WTC11 (cell line): ENCODE data around the gene WDR1. TPM values are rescaled to one million over a fixed set of nuclear protein-coding genes. Genes with fewer than 3 reads are reported as not detected.

Experiments used
- ATAC-seq: fragments of 200-7000 bp; cut with Tn5 transposase; 2 replicates; pipeline ENCODE4 v1.10.0; 2021; ENCODE audit warnings: mild to moderate bottlenecking, moderate library complexity
- CTCF ChIA-PET: fragments of 300-600 bp; sonication (Branson Sonifier 250); formaldehyde crosslinking; loops from one replicate; lab custom pipeline; 2021; ENCODE audit warnings: antibody characterized with exemption; lab: Charles Lee
- POLR2A ChIA-PET: fragments of 350-600 bp; sonication (Branson Sonifier 250); formaldehyde crosslinking; loops from one replicate; lab custom pipeline; 2021; ENCODE audit warnings: antibody characterized with exemption; lab: Charles Lee
- DNase-seq: peaks from one replicate; pipeline ENCODE4 v3.0.0; 2021; ENCODE audit warnings: low spot score
- H3K27ac Mint-ChIP-seq: 2 replicates; pipeline ENCODE4 v1.8.0; 2021; ENCODE audit warnings: mixed read lengths
- H3K27me3 Mint-ChIP-seq: 2 replicates; pipeline ENCODE4 v1.8.0; 2021; ENCODE audit warnings: low read depth, mild to moderate bottlenecking, moderate library complexity, mixed read lengths
- H3K36me3 Mint-ChIP-seq: 2 replicates; pipeline ENCODE4 v1.8.0; 2021; ENCODE audit warnings: mixed read lengths
- H3K4me1 Mint-ChIP-seq: 2 replicates; pipeline ENCODE4 v1.8.0; 2022; ENCODE audit warnings: mixed read lengths
- H3K4me3 Mint-ChIP-seq: 2 replicates; pipeline ENCODE4 v1.8.0; 2021; ENCODE audit warnings: mild to moderate bottlenecking, moderate library complexity, mixed read lengths
- H3K9me3 Mint-ChIP-seq: 2 replicates; pipeline ENCODE4 v1.8.0; 2021; ENCODE audit warnings: mixed read lengths
- EMX1 ChIP-seq: fragments of 250-450 bp; sonication (Bioruptor Pico); IDR thresholded peaks from 2 replicates; pipeline ENCODE4 v1.8.0; 2021; ENCODE audit warnings: mild to moderate bottlenecking
- ETV6 ChIP-seq: sonication (generic); formaldehyde crosslinking; IDR thresholded peaks from 2 replicates; pipeline ENCODE4 v1.8.1; 2022; ENCODE audit warnings: mild to moderate bottlenecking, missing genetic modification reagents
- GRHL2 ChIP-seq: fragments of 250-450 bp; sonication (Bioruptor Pico); IDR thresholded peaks from 2 replicates; pipeline ENCODE4 v1.8.0; 2022; ENCODE audit warnings: mild to moderate bottlenecking, moderate library complexity; ENCODE audit not compliant: insufficient replicate concordance, severe bottlenecking
- IRF2 ChIP-seq: sonication (generic); formaldehyde crosslinking; IDR thresholded peaks from 2 replicates; pipeline ENCODE4 v1.8.0; 2022; ENCODE audit warnings: low read depth, missing genetic modification reagents, borderline replicate concordance
- JAZF1 ChIP-seq: fragments of 250-450 bp; sonication (Bioruptor Pico); IDR thresholded peaks from 2 replicates; pipeline ENCODE4 v1.9.0; 2021; ENCODE audit warnings: moderate library complexity, mild to moderate bottlenecking, inconsistent platforms
- MYBL2 ChIP-seq: sonication (generic); formaldehyde crosslinking; IDR thresholded peaks from 2 replicates; pipeline ENCODE4 v1.8.1; 2023; ENCODE audit warnings: mild to moderate bottlenecking, moderate library complexity, missing genetic modification reagents
- NR1H2 ChIP-seq: sonication (generic); formaldehyde crosslinking; IDR thresholded peaks from 2 replicates; pipeline ENCODE4 v1.9.0; 2021; ENCODE audit warnings: mild to moderate bottlenecking, moderate library complexity, missing genetic modification reagents
- SMAD4 ChIP-seq: sonication (generic); formaldehyde crosslinking; IDR thresholded peaks from 2 replicates; pipeline ENCODE4 v1.8.0; 2022; ENCODE audit warnings: mild to moderate bottlenecking, missing genetic modification reagents
- SP1 ChIP-seq: sonication (generic); formaldehyde crosslinking; conservative IDR thresholded peaks from 2 replicates; pipeline ENCODE4 v1.8.1; 2022; ENCODE audit warnings: missing genetic modification reagents
- TEAD1 ChIP-seq: sonication (generic); formaldehyde crosslinking; IDR thresholded peaks from 2 replicates; pipeline ENCODE4 v1.8.0; 2022; ENCODE audit warnings: mild to moderate bottlenecking, missing genetic modification reagents
- ZNF121 ChIP-seq: sonication (generic); formaldehyde crosslinking; IDR thresholded peaks from 2 replicates; pipeline ENCODE4 v1.8.0; 2023; ENCODE audit warnings: missing genetic modification reagents
- ZNF138 ChIP-seq: sonication (generic); formaldehyde crosslinking; conservative IDR thresholded peaks from 2 replicates; pipeline ENCODE4 v1.8.1; 2022; ENCODE audit warnings: mild to moderate bottlenecking, moderate library complexity, missing genetic modification reagents
- total RNA-seq: library from RNA; stranded (reverse); gene quantifications from 3 replicates; pipeline ENCODE4 v1.2.3, GENCODE V29; 2021
- TF ChIP-seq, protein P1 (sequence below): sonication (generic); formaldehyde crosslinking; IDR thresholded peaks from 2 replicates; pipeline ENCODE4 v1.8.0; 2023; ENCODE audit warnings: mild to moderate bottlenecking, missing genetic modification reagents
- TF ChIP-seq, protein P2 (sequence below): fragments of 250-450 bp; sonication (Bioruptor Pico); IDR thresholded peaks from 2 replicates; pipeline ENCODE4 v1.9.0; 2021; ENCODE audit warnings: mild to moderate bottlenecking
- TF ChIP-seq, protein P3 (sequence below): sonication (generic); formaldehyde crosslinking; IDR thresholded peaks from 2 replicates; pipeline ENCODE4 v1.8.1; 2023; ENCODE audit warnings: mild to moderate bottlenecking, missing genetic modification reagents
- TF ChIP-seq, protein P4 (sequence below): sonication (generic); formaldehyde crosslinking; IDR thresholded peaks from 2 replicates; pipeline ENCODE4 v1.8.1; 2022; ENCODE audit warnings: low read depth, missing genetic modification reagents, borderline replicate concordance
- TF ChIP-seq, protein P5 (sequence below): sonication (generic); formaldehyde crosslinking; IDR thresholded peaks from 2 replicates; pipeline ENCODE4 v1.8.1; 2022; ENCODE audit warnings: missing genetic modification reagents, borderline replicate concordance
- TF ChIP-seq, protein P6 (sequence below): sonication (generic); formaldehyde crosslinking; IDR thresholded peaks from 2 replicates; pipeline ENCODE4 v1.8.0; 2022; ENCODE audit warnings: missing genetic modification reagents
- TF ChIP-seq, protein P7 (sequence below): fragments of 250-450 bp; sonication (Bioruptor Pico); IDR thresholded peaks from 2 replicates; pipeline ENCODE4 v1.8.0; 2021; ENCODE audit warnings: mild to moderate bottlenecking

Gene WDR1
- total RNA-seq, 1 experiment from 2014 or later: 288 TPM

DNA sequence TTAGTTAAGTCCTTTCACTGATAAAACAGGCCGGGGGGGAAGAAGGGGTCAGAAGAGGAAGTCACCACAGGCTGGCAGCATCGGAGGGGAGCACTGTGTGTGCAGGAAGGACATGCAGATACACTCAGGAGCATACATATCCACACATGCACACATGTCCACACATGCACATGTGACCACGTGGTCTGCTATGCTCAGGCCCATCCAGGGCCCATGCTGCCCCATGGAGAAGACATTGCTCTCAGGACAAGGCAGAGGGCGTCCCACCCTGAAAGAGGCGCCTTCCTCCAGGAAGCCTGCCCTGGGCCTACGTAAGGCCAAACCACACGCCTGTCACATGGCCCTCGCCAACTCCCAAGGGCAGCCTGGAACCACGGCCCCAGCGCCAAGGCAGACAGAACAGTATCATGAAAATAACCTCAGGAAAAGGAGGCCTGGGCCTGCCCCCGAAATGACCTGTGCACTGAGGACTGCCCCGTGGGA lies 15.8 kb downstream of the WDR1 start:
- TF ChIP-seq JAZF1 (CRISPR knock-in tag) (no peak), GRHL2 (CRISPR knock-in tag) (no peak), ZNF138 (CRISPR knock-in tag) (no peak), ZNF121 (CRISPR knock-in tag) (no peak), EMX1 (CRISPR knock-in tag) (no peak), MYBL2 (CRISPR knock-in tag) (no peak), IRF2 (CRISPR knock-in tag) (no peak), TEAD1 (CRISPR knock-in tag) (no peak), SP1 (CRISPR knock-in tag) (no peak), ETV6 (no peak), SMAD4 (no peak), NR1H2 (no peak)
- TF ChIP-seq, protein P1, sequence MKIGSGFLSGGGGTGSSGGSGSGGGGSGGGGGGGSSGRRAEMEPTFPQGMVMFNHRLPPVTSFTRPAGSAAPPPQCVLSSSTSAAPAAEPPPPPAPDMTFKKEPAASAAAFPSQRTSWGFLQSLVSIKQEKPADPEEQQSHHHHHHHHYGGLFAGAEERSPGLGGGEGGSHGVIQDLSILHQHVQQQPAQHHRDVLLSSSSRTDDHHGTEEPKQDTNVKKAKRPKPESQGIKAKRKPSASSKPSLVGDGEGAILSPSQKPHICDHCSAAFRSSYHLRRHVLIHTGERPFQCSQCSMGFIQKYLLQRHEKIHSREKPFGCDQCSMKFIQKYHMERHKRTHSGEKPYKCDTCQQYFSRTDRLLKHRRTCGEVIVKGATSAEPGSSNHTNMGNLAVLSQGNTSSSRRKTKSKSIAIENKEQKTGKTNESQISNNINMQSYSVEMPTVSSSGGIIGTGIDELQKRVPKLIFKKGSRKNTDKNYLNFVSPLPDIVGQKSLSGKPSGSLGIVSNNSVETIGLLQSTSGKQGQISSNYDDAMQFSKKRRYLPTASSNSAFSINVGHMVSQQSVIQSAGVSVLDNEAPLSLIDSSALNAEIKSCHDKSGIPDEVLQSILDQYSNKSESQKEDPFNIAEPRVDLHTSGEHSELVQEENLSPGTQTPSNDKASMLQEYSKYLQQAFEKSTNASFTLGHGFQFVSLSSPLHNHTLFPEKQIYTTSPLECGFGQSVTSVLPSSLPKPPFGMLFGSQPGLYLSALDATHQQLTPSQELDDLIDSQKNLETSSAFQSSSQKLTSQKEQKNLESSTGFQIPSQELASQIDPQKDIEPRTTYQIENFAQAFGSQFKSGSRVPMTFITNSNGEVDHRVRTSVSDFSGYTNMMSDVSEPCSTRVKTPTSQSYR (CRISPR knock-in tag): no peak
- TF ChIP-seq, protein P2, sequence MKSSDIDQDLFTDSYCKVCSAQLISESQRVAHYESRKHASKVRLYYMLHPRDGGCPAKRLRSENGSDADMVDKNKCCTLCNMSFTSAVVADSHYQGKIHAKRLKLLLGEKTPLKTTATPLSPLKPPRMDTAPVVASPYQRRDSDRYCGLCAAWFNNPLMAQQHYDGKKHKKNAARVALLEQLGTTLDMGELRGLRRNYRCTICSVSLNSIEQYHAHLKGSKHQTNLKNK: no peak
- TF ChIP-seq, protein P3, sequence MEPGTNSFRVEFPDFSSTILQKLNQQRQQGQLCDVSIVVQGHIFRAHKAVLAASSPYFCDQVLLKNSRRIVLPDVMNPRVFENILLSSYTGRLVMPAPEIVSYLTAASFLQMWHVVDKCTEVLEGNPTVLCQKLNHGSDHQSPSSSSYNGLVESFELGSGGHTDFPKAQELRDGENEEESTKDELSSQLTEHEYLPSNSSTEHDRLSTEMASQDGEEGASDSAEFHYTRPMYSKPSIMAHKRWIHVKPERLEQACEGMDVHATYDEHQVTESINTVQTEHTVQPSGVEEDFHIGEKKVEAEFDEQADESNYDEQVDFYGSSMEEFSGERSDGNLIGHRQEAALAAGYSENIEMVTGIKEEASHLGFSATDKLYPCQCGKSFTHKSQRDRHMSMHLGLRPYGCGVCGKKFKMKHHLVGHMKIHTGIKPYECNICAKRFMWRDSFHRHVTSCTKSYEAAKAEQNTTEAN (CRISPR knock-in tag): no peak
- TF ChIP-seq, protein P4, sequence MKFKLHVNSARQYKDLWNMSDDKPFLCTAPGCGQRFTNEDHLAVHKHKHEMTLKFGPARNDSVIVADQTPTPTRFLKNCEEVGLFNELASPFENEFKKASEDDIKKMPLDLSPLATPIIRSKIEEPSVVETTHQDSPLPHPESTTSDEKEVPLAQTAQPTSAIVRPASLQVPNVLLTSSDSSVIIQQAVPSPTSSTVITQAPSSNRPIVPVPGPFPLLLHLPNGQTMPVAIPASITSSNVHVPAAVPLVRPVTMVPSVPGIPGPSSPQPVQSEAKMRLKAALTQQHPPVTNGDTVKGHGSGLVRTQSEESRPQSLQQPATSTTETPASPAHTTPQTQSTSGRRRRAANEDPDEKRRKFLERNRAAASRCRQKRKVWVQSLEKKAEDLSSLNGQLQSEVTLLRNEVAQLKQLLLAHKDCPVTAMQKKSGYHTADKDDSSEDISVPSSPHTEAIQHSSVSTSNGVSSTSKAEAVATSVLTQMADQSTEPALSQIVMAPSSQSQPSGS: no peak
- TF ChIP-seq, protein P5, sequence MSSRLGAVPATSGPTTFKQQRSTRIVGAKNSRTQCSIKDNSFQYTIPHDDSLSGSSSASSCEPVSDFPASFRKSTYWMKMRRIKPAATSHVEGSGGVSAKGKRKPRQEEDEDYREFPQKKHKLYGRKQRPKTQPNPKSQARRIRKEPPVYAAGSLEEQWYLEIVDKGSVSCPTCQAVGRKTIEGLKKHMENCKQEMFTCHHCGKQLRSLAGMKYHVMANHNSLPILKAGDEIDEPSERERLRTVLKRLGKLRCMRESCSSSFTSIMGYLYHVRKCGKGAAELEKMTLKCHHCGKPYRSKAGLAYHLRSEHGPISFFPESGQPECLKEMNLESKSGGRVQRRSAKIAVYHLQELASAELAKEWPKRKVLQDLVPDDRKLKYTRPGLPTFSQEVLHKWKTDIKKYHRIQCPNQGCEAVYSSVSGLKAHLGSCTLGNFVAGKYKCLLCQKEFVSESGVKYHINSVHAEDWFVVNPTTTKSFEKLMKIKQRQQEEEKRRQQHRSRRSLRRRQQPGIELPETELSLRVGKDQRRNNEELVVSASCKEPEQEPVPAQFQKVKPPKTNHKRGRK: no peak
- TF ChIP-seq, protein P6, sequence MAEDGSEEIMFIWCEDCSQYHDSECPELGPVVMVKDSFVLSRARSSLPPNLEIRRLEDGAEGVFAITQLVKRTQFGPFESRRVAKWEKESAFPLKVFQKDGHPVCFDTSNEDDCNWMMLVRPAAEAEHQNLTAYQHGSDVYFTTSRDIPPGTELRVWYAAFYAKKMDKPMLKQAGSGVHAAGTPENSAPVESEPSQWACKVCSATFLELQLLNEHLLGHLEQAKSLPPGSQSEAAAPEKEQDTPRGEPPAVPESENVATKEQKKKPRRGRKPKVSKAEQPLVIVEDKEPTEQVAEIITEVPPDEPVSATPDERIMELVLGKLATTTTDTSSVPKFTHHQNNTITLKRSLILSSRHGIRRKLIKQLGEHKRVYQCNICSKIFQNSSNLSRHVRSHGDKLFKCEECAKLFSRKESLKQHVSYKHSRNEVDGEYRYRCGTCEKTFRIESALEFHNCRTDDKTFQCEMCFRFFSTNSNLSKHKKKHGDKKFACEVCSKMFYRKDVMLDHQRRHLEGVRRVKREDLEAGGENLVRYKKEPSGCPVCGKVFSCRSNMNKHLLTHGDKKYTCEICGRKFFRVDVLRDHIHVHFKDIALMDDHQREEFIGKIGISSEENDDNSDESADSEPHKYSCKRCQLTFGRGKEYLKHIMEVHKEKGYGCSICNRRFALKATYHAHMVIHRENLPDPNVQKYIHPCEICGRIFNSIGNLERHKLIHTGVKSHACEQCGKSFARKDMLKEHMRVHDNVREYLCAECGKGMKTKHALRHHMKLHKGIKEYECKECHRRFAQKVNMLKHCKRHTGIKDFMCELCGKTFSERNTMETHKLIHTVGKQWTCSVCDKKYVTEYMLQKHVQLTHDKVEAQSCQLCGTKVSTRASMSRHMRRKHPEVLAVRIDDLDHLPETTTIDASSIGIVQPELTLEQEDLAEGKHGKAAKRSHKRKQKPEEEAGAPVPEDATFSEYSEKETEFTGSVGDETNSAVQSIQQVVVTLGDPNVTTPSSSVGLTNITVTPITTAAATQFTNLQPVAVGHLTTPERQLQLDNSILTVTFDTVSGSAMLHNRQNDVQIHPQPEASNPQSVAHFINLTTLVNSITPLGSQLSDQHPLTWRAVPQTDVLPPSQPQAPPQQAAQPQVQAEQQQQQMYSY (CRISPR knock-in tag): no peak
- TF ChIP-seq, protein P7, sequence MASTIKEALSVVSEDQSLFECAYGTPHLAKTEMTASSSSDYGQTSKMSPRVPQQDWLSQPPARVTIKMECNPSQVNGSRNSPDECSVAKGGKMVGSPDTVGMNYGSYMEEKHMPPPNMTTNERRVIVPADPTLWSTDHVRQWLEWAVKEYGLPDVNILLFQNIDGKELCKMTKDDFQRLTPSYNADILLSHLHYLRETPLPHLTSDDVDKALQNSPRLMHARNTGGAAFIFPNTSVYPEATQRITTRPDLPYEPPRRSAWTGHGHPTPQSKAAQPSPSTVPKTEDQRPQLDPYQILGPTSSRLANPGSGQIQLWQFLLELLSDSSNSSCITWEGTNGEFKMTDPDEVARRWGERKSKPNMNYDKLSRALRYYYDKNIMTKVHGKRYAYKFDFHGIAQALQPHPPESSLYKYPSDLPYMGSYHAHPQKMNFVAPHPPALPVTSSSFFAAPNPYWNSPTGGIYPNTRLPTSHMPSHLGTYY (CRISPR knock-in tag): no peak
- ATAC-seq (peak; percentile 9; the same call in 1 of the 2 replicates), DNase-seq (no peak)
- Mint-ChIP-seq H3K9me3 (no peaks in the 10 kb centered on the region), H3K36me3 (peaks cover 58% of the 10 kb centered on the region), H3K27ac (peak overlapping the region; percentile 25; the same call in 1 of the 2 replicates), H3K4me1 (peaks cover 49% of the 10 kb centered on the region), H3K27me3 (no peaks in the 10 kb centered on the region), H3K4me3 (no peak overlapping the region)
- ChIA-PET POLR2A (no interaction called here), CTCF (no interaction called here)
